Gastroesophageal sphincter (tissue), 3 donors: ENCODE results near the gene SENP1.

Experiments
- CTCF ChIP-seq, 4 experiments: fragments of 200-600 bp in 2 of 4; fragments of 450-650 bp in 2 of 4; sonication (generic) in 1 of 4; IDR thresholded peaks; one replicate each; pipeline ENCODE4 v1.5.1; 2017 to 2019; ENCODE audit warnings: antibody characterized with exemption in 4 of 4, mild to moderate bottlenecking in 2 of 4, moderate library complexity in 2 of 4
- EP300 ChIP-seq: sonication (generic); formaldehyde crosslinking; IDR thresholded peaks from one replicate; pipeline ENCODE4 v1.6.1; 2017; ENCODE audit warnings: antibody characterized with exemption, mild to moderate bottlenecking
- POLR2AphosphoS5 ChIP-seq: sonication (generic); formaldehyde crosslinking; IDR thresholded peaks from one replicate; pipeline ENCODE4 v1.6.1; 2017; ENCODE audit warnings: antibody characterized with exemption

GRCh38 chr12:48019639-48020265, 86.1 kb downstream of the SENP1 start:
- no peak for TF ChIP-seq POLR2AphosphoS5
- TF ChIP-seq CTCF (IDR thresholded peaks at IDR 0.05) = no peak
- no peak for TF ChIP-seq EP300
